Stimulated activated CD8-positive, alpha-beta memory T cell treated with anti-CD3 and anti-CD28 coated beads, Interleukin-7, amount 100 ng/mL, for 1 hour (primary cell): Measurements from ENCODE around the gene LGALS3.
"Not testable (repeated sequence)": the region's sequence is repeated elsewhere in the genome, so short reads cannot be mapped to it uniquely, and the experiment has no call there.

Experiments
- DNase-seq, 2 donors: peaks; one replicate each; pipeline ENCODE4 v3.0.0-alpha.2; 2020; ENCODE audit warnings: low read depth in 2 of 2

The LGALS3 gene

GRCh38 chr14:55129086-55129427 is at the start of gene LGALS3:
Gene LGALS3, plus strand, starts transcription at chr14:55129252. Its CDS starts 8,122 bp downstream, at chr14:55137374.
- DNase-seq: no peak

- not testable (repeated sequence) for DNase-seq
Measured at GRCh38 chr14:55079961-55080360, 49.1 kb upstream of the LGALS3 start.

- no peak for DNase-seq
Measured at GRCh38 chr14:55084401-55085059, 44.5 kb upstream of the LGALS3 start.

- DNase-seq: no peak
Measured at GRCh38 chr14:55085060-55085660, 43.9 kb upstream of the LGALS3 start.

GRCh38 chr14:55086938-55087337 is 42.1 kb upstream of the LGALS3 start:
- no peak for DNase-seq

- no peak for DNase-seq
Measured at GRCh38 chr14:55088356-55088755, 40.7 kb upstream of the LGALS3 start.

- no peak for DNase-seq
Measured at GRCh38 chr14:55092341-55092740, 36.7 kb upstream of the LGALS3 start.

- no peak for DNase-seq
Measured at GRCh38 chr14:55094292-55095157, 34.5 kb upstream of the LGALS3 start.

GRCh38 chr14:55097881-55098560 is 31.0 kb upstream of the LGALS3 start:
- DNase-seq: no peak

GRCh38 chr14:55098561-55098898 is 30.5 kb upstream of the LGALS3 start:
- no peak for DNase-seq

GRCh38 chr14:55099756-55100155 is 29.3 kb upstream of the LGALS3 start:
- DNase-seq: no peak

- no peak for DNase-seq
Measured at GRCh38 chr14:55101698-55102097, 27.4 kb upstream of the LGALS3 start.

- no peak for DNase-seq
Measured at GRCh38 chr14:55102141-55102621, 26.9 kb upstream of the LGALS3 start.

GRCh38 chr14:55103005-55103640 is 25.9 kb upstream of the LGALS3 start:
- DNase-seq: no peak

- no peak for DNase-seq
Measured at GRCh38 chr14:55103971-55104954, 24.8 kb upstream of the LGALS3 start.

GRCh38 chr14:55105991-55106390 is 23.1 kb upstream of the LGALS3 start:
- DNase-seq: no peak

GRCh38 chr14:55107766-55108554 is 21.1 kb upstream of the LGALS3 start:
- no peak for DNase-seq

GRCh38 chr14:55109836-55110235 is 19.2 kb upstream of the LGALS3 start:
- DNase-seq: no peak

GRCh38 chr14:55111122-55111708 is 17.8 kb upstream of the LGALS3 start:
- no peak for DNase-seq
